ENCODE data around the gene CYP4F8.

Gene CYP4F8

GRCh38 chr19:15656467-15656866 is 41.4 kb downstream of the CYP4F8 start:
- Histone ChIP-seq H3K4me3 (ENCODE audit: low read length) (no peak overlapping the region), H3K27me3 (ENCODE audit: control insufficient read depth, insufficient read depth, low read length) (no peaks in the 10 kb centered on the region), H3K4me1 (ENCODE audit: control insufficient read depth, insufficient read depth, low read length) (no peaks in the 10 kb centered on the region), H3K9me3 (ENCODE audit: control insufficient read depth, low read length) (no peaks in the 10 kb centered on the region), H3K9ac (ENCODE audit: low read length) (no peak overlapping the region), H3K36me3 (ENCODE audit: control insufficient read depth, insufficient read depth, low read length) (no peaks in the 10 kb centered on the region)

GRCh38 chr19:15663247-15663646 is 48.2 kb downstream of the CYP4F8 start:
- no peaks in the 10 kb centered on the region for H3K27me3 ChIP-seq (ENCODE audit: control insufficient read depth, insufficient read depth, low read length)
- no peaks in the 10 kb centered on the region for H3K4me1 ChIP-seq (ENCODE audit: control insufficient read depth, insufficient read depth, low read length)
- no peaks in the 10 kb centered on the region for H3K9me3 ChIP-seq (ENCODE audit: control insufficient read depth, low read length)
- H3K4me3 ChIP-seq (ENCODE audit: low read length): no peak overlapping the region
- H3K36me3 ChIP-seq (ENCODE audit: control insufficient read depth, insufficient read depth, low read length): no peaks in the 10 kb centered on the region
- no peak overlapping the region for H3K9ac ChIP-seq (ENCODE audit: low read length)

GRCh38 chr19:15666186-15666585 is 51.2 kb downstream of the CYP4F8 start:
- no peaks in the 10 kb centered on the region for H3K27me3 ChIP-seq (ENCODE audit: control insufficient read depth, insufficient read depth, low read length)
- no peaks in the 10 kb centered on the region for H3K36me3 ChIP-seq (ENCODE audit: control insufficient read depth, insufficient read depth, low read length)

GRCh38 chr19:15666883-15667282 is 51.9 kb downstream of the CYP4F8 start:
- Histone ChIP-seq H3K27me3 (ENCODE audit: control insufficient read depth, insufficient read depth, low read length) (no peaks in the 10 kb centered on the region), H3K36me3 (ENCODE audit: control insufficient read depth, insufficient read depth, low read length) (no peaks in the 10 kb centered on the region), H3K4me1 (ENCODE audit: control insufficient read depth, insufficient read depth, low read length) (peaks cover 4% of the 10 kb centered on the region), H3K9ac (ENCODE audit: low read length) (no peak overlapping the region), H3K4me3 (ENCODE audit: low read length) (no peak overlapping the region), H3K9me3 (ENCODE audit: control insufficient read depth, low read length) (no peaks in the 10 kb centered on the region)

More at GRCh38 chr19:15666186-15666585, 51.2 kb downstream of the CYP4F8 start:
- Histone ChIP-seq H3K4me1 (ENCODE audit: control insufficient read depth, insufficient read depth, low read length) (no peaks in the 10 kb centered on the region), H3K4me3 (ENCODE audit: low read length) (no peak overlapping the region), H3K9ac (ENCODE audit: low read length) (no peak overlapping the region), H3K9me3 (ENCODE audit: control insufficient read depth, low read length) (no peaks in the 10 kb centered on the region)

- no peak overlapping the region for H3K4me3 ChIP-seq (ENCODE audit: low read length)
- no peaks in the 10 kb centered on the region for H3K36me3 ChIP-seq (ENCODE audit: control insufficient read depth, insufficient read depth, low read length)
- no peaks in the 10 kb centered on the region for H3K27me3 ChIP-seq (ENCODE audit: control insufficient read depth, insufficient read depth, low read length)
- no peak overlapping the region for H3K9ac ChIP-seq (ENCODE audit: low read length)
- no peaks in the 10 kb centered on the region for H3K9me3 ChIP-seq (ENCODE audit: control insufficient read depth, low read length)
- H3K4me1 ChIP-seq (ENCODE audit: control insufficient read depth, insufficient read depth, low read length): peaks cover 19% of the 10 kb centered on the region
Measured at GRCh38 chr19:15669440-15669839, 54.4 kb downstream of the CYP4F8 start.

- H3K9me3 ChIP-seq (ENCODE audit: control insufficient read depth, low read length): no peaks in the 10 kb centered on the region
- H3K4me3 ChIP-seq (ENCODE audit: low read length): no peak overlapping the region
- no peaks in the 10 kb centered on the region for H3K36me3 ChIP-seq (ENCODE audit: control insufficient read depth, insufficient read depth, low read length)
- peaks cover 19% of the 10 kb centered on the region for H3K4me1 ChIP-seq (ENCODE audit: control insufficient read depth, insufficient read depth, low read length)
- no peaks in the 10 kb centered on the region for H3K27me3 ChIP-seq (ENCODE audit: control insufficient read depth, insufficient read depth, low read length)
- H3K9ac ChIP-seq (ENCODE audit: low read length): no peak overlapping the region
Measured at GRCh38 chr19:15669891-15670290, 54.9 kb downstream of the CYP4F8 start.

- H3K9ac ChIP-seq (ENCODE audit: low read length): no peak overlapping the region
- peaks cover 19% of the 10 kb centered on the region for H3K4me1 ChIP-seq (ENCODE audit: control insufficient read depth, insufficient read depth, low read length)
- H3K4me3 ChIP-seq (ENCODE audit: low read length): no peak overlapping the region
- no peaks in the 10 kb centered on the region for H3K27me3 ChIP-seq (ENCODE audit: control insufficient read depth, insufficient read depth, low read length)
- H3K9me3 ChIP-seq (ENCODE audit: control insufficient read depth, low read length): no peaks in the 10 kb centered on the region
- no peaks in the 10 kb centered on the region for H3K36me3 ChIP-seq (ENCODE audit: control insufficient read depth, insufficient read depth, low read length)
Measured at GRCh38 chr19:15671237-15671821, 56.3 kb downstream of the CYP4F8 start.

- Histone ChIP-seq H3K9me3 (ENCODE audit: control insufficient read depth, low read length) (no peaks in the 10 kb centered on the region), H3K4me1 (ENCODE audit: control insufficient read depth, insufficient read depth, low read length) (peaks cover 19% of the 10 kb centered on the region), H3K36me3 (ENCODE audit: control insufficient read depth, insufficient read depth, low read length) (no peaks in the 10 kb centered on the region), H3K9ac (ENCODE audit: low read length) (peak overlapping the region; percentile 44), H3K4me3 (ENCODE audit: low read length) (no peak overlapping the region), H3K27me3 (ENCODE audit: control insufficient read depth, insufficient read depth, low read length) (no peaks in the 10 kb centered on the region)
Measured at GRCh38 chr19:15671891-15672579, 57.0 kb downstream of the CYP4F8 start.

GRCh38 chr19:15672580-15673175 is 57.7 kb downstream of the CYP4F8 start, which contains the start of gene CYP4F12:
Gene CYP4F12, plus strand, starts transcription at chr19:15673087. Its CDS starts 443 bp downstream, at chr19:15673530.
- no peaks in the 10 kb centered on the region for H3K27me3 ChIP-seq (ENCODE audit: control insufficient read depth, insufficient read depth, low read length)
- H3K36me3 ChIP-seq (ENCODE audit: control insufficient read depth, insufficient read depth, low read length): no peaks in the 10 kb centered on the region
- H3K4me1 ChIP-seq (ENCODE audit: control insufficient read depth, insufficient read depth, low read length): peaks cover 19% of the 10 kb centered on the region
- H3K9ac ChIP-seq (ENCODE audit: low read length): peak within 1 kb of the TSS; percentile 73
- H3K9me3 ChIP-seq (ENCODE audit: control insufficient read depth, low read length): no peaks in the 10 kb centered on the region
- H3K4me3 ChIP-seq (ENCODE audit: low read length): peak within 1 kb of the TSS; percentile 32

- no peaks in the 10 kb centered on the region for H3K36me3 ChIP-seq (ENCODE audit: control insufficient read depth, insufficient read depth, low read length)
- peak overlapping the region; percentile 32 for H3K4me3 ChIP-seq (ENCODE audit: low read length)
- peak overlapping the region; percentile 73 for H3K9ac ChIP-seq (ENCODE audit: low read length)
- H3K9me3 ChIP-seq (ENCODE audit: control insufficient read depth, low read length): no peaks in the 10 kb centered on the region
- no peaks in the 10 kb centered on the region for H3K27me3 ChIP-seq (ENCODE audit: control insufficient read depth, insufficient read depth, low read length)
- peaks cover 20% of the 10 kb centered on the region for H3K4me1 ChIP-seq (ENCODE audit: control insufficient read depth, insufficient read depth, low read length)
Measured at GRCh38 chr19:15673176-15673654, 58.2 kb downstream of the CYP4F8 start.

GRCh38 chr19:15675560-15675959 is 60.5 kb downstream of the CYP4F8 start:
- Histone ChIP-seq H3K4me1 (ENCODE audit: control insufficient read depth, insufficient read depth, low read length) (peaks cover 28% of the 10 kb centered on the region), H3K27me3 (ENCODE audit: control insufficient read depth, insufficient read depth, low read length) (no peaks in the 10 kb centered on the region), H3K9me3 (ENCODE audit: control insufficient read depth, low read length) (no peaks in the 10 kb centered on the region), H3K9ac (ENCODE audit: low read length) (no peak overlapping the region), H3K4me3 (ENCODE audit: low read length) (no peak overlapping the region), H3K36me3 (ENCODE audit: control insufficient read depth, insufficient read depth, low read length) (no peaks in the 10 kb centered on the region)

- Histone ChIP-seq H3K9ac (ENCODE audit: low read length) (no peak overlapping the region), H3K36me3 (ENCODE audit: control insufficient read depth, insufficient read depth, low read length) (no peaks in the 10 kb centered on the region), H3K9me3 (ENCODE audit: control insufficient read depth, low read length) (no peaks in the 10 kb centered on the region), H3K4me1 (ENCODE audit: control insufficient read depth, insufficient read depth, low read length) (peaks cover 9% of the 10 kb centered on the region), H3K4me3 (ENCODE audit: low read length) (no peak overlapping the region), H3K27me3 (ENCODE audit: control insufficient read depth, insufficient read depth, low read length) (no peaks in the 10 kb centered on the region)
Measured at GRCh38 chr19:15679089-15679488, 64.1 kb downstream of the CYP4F8 start.
